ENCODE measurements around the gene CMTM8. TPM values are rescaled to one million over a fixed set of nuclear protein-coding genes. Genes with fewer than 3 reads are reported as not detected.

CMTM8 gene
- total RNA-seq, 4 donors from 2014 or later = 1.4 to 4.1 (median 2.9) TPM

DNA sequence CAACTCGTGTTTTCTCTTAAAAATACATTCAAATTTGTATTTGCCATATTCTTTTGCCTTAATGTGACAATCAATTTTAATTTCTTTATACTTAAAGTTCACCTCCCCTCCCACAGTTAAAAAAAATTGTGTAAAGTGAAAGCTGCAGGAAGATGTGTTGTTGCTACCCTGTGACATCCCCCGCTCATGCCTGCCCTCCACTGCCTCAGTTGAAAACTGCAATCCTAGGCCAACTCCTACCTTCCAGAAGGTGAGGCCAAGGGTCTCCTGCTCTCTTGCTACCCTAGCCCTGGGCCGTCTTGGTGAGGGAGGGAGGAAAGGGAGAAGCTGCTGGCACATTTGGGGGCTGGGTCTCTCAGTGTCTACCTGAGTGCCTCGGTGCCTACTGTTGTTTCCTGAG is 96.2 kb downstream of the CMTM8 start:
- no peaks in the 10 kb centered on the region for H3K36me3 ChIP-seq
- no peaks in the 10 kb centered on the region for H3K27me3 ChIP-seq
- H3K4me1 ChIP-seq = no peaks in the 10 kb centered on the region
- no peak overlapping the region for H3K4me3 ChIP-seq
- in situ Hi-C loops (cut with MboI; ENCODE audit: low sequenced_read_pairs in 4 of 4) = no loop called here
- TF ChIP-seq, protein P1, sequence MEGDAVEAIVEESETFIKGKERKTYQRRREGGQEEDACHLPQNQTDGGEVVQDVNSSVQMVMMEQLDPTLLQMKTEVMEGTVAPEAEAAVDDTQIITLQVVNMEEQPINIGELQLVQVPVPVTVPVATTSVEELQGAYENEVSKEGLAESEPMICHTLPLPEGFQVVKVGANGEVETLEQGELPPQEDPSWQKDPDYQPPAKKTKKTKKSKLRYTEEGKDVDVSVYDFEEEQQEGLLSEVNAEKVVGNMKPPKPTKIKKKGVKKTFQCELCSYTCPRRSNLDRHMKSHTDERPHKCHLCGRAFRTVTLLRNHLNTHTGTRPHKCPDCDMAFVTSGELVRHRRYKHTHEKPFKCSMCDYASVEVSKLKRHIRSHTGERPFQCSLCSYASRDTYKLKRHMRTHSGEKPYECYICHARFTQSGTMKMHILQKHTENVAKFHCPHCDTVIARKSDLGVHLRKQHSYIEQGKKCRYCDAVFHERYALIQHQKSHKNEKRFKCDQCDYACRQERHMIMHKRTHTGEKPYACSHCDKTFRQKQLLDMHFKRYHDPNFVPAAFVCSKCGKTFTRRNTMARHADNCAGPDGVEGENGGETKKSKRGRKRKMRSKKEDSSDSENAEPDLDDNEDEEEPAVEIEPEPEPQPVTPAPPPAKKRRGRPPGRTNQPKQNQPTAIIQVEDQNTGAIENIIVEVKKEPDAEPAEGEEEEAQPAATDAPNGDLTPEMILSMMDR (IDR thresholded peaks at IDR 0.05 in 4 of 5, conservative IDR thresholded peaks at IDR 0.05 in 1 of 5) = no peak
- TF ChIP-seq POLR2A (IDR thresholded peaks at IDR 0.05) = no peak
- ATAC-seq (no peak), DNase-seq (no peak)
- no peak overlapping the region for H3K27ac ChIP-seq
- intact Hi-C loops (cut with DNase I; ENCODE audit: low total_unique reads) = loop anchor here (10.0 kb wide), 1 partner anchor 160 kb away; no protein-coding TSS in a partner anchor
- no peaks in the 10 kb centered on the region for H3K9me3 ChIP-seq

DNA sequence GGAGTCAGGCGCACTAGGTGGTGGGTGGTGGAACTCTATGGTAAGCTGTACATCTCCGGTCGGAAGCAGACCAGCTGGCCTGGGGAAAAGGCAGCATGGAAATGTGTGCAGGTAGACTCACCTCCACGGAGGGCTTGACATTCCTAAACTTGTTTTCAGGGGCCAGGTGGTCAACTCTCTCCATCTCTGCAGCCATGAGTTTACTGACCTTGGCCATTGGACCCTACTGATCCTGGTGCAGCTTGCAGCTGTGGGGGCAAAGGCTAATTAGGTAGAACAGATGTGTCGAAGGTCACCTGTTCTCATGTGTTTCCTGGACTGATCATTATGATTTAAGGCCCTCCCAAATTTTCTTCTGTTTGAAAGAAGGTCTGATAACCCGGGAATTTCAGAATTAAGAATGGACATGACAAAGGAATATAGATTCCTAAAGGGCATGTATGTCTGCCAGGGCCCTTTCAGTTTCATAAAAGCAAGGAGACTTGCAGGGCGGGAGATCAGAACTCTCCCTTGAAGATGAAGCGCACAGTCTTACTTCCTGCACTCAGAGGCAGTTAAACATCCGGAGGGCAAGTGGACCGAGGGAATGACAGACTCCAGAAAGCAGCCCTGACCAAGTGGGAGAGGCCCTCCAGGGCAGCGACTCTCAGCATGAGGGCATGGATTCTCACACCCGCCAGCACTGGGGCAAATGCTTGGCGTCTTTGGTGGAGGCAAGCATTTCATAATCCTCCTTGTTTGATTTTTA is 97.1 kb downstream of the CMTM8 start:
- no peak overlapping the region for H3K27ac ChIP-seq
- DNase-seq (no peak), ATAC-seq (no peak)
- H3K9me3 ChIP-seq = no peaks in the 10 kb centered on the region
- H3K27me3 ChIP-seq = no peaks in the 10 kb centered on the region
- in situ Hi-C loops (cut with MboI; ENCODE audit: low sequenced_read_pairs in 4 of 4) (no loop called here), intact Hi-C loops (cut with DNase I; ENCODE audit: low total_unique reads) (loop anchor here (10.0 kb wide), 1 partner anchor 161 kb away; no protein-coding TSS in a partner anchor)
- H3K36me3 ChIP-seq = no peaks in the 10 kb centered on the region
- H3K4me1 ChIP-seq = no peaks in the 10 kb centered on the region
- H3K4me3 ChIP-seq = no peak overlapping the region
- TF ChIP-seq, protein P1 (IDR thresholded peaks at IDR 0.05 in 4 of 5, conservative IDR thresholded peaks at IDR 0.05 in 1 of 5) = no peak
- TF ChIP-seq POLR2A (IDR thresholded peaks at IDR 0.05) = no peak

DNA sequence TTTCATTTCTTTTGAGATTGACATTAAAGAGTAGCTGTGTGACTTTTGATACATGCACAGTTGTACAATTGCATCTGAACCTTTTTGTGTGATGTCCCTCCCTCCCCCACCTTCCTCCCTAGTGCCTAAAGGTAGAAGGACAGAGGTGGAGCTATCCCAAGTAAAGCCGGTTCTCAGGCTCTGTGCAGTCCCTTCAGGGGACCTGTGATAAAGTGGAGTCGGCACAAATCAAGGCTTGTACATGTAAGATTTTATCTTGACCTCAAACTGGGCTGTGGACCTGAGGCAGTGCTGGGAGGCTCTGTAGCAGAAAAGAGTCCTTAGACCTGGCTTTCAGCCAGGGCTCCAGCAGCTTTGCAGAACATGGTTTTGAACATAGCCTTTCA is 97.6 kb downstream of the CMTM8 start:
- Histone ChIP-seq H3K27me3 (no peaks in the 10 kb centered on the region), H3K27ac (no peak overlapping the region), H3K4me3 (no peak overlapping the region), H3K36me3 (no peaks in the 10 kb centered on the region), H3K9me3 (no peaks in the 10 kb centered on the region), H3K4me1 (no peaks in the 10 kb centered on the region)
- intact Hi-C loops (cut with DNase I; ENCODE audit: low total_unique reads) (loop anchor here (10.0 kb wide), 1 partner anchor 161 kb away; no protein-coding TSS in a partner anchor), in situ Hi-C loops (cut with MboI; ENCODE audit: low sequenced_read_pairs in 4 of 4) (no loop called here)
- DNase-seq = no peak
- TF ChIP-seq POLR2A (IDR thresholded peaks at IDR 0.05) = no peak
- TF ChIP-seq, protein P1 (IDR thresholded peaks at IDR 0.05 in 4 of 5, conservative IDR thresholded peaks at IDR 0.05 in 1 of 5) = no peak
- no peak for ATAC-seq

DNA sequence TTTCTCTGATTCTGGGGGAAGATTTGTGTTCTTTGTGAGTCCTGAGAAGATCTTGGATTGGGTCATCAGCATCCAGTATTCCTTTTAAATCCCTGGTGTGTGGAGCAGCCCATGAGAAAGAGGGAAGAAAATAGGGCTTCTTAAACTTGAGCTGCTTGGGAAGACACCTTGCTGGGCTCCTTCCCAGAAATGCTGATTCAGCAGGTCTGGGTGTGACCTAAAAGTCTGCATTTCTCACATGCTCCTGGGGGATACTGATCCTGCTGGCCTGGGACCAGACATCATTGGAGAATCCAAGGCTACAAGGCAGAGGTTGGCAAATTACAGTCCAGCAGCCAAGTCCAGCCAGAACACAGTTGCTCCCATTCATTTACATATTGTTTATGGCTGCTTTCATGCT is 99.0 kb downstream of the CMTM8 start:
- no peaks in the 10 kb centered on the region for H3K36me3 ChIP-seq
- DNase-seq (no peak), ATAC-seq (no peak)
- no peak overlapping the region for H3K4me3 ChIP-seq
- H3K27ac ChIP-seq = no peak overlapping the region
- in situ Hi-C loops (cut with MboI; ENCODE audit: low sequenced_read_pairs in 4 of 4) = no loop called here
- no peaks in the 10 kb centered on the region for H3K27me3 ChIP-seq
- TF ChIP-seq, protein P1 (IDR thresholded peaks at IDR 0.05 in 4 of 5, conservative IDR thresholded peaks at IDR 0.05 in 1 of 5) = no peak
- no peak for TF ChIP-seq POLR2A (IDR thresholded peaks at IDR 0.05)
- no peaks in the 10 kb centered on the region for H3K4me1 ChIP-seq
- intact Hi-C loops (cut with DNase I; ENCODE audit: low total_unique reads) = loop anchor here (10.0 kb wide), 1 partner anchor 163 kb away; no protein-coding TSS in a partner anchor
- H3K9me3 ChIP-seq = no peaks in the 10 kb centered on the region
